Spleen (tissue), 7 donors: Measurements from ENCODE around the gene PLEKHG1.

ENCODE experiments used
- CTCF ChIP-seq, 11 experiments: fragments of 200-600 bp in 7 of 11; fragments of 450-650 bp in 4 of 11; sonication (generic) in 4 of 11; IDR thresholded peaks in 8 of 11; conservative IDR thresholded peaks in 3 of 11; 1 replicate in 7 of 11; 2 replicates in 4 of 11; pipeline versions ENCODE4 v1.4.0 to v1.8.0; 2016 to 2021; ENCODE audit warnings: antibody characterized with exemption in 11 of 11, inconsistent platforms in 4 of 11, mild to moderate bottlenecking in 1 of 11
- POLR2A ChIP-seq, 3 donors: fragments of 450-650 bp; IDR thresholded peaks; one replicate each; pipeline ENCODE4 v1.5.1; 2017; ENCODE audit warnings: antibody characterized with exemption in 3 of 3, mild to moderate bottlenecking in 1 of 3
- POLR2AphosphoS5 ChIP-seq, 3 donors: sonication (generic); formaldehyde crosslinking; IDR thresholded peaks; one replicate each; pipeline ENCODE4 v1.5.1; 2017; ENCODE audit warnings: antibody characterized with exemption in 3 of 3
- donor health status: DM: no; HTN: no; CAD: no; lungs with moderate emphysema.
- donor health status: DM: no; HTN: no; CAD: no.
- donor health status: DM: no; HTN: no; CAD: no.

- TF ChIP-seq CTCF (IDR thresholded peaks at IDR 0.05 in 8 of 11, conservative IDR thresholded peaks at IDR 0.05 in 3 of 11) (no peak), POLR2A (IDR thresholded peaks at IDR 0.05) (no peak), POLR2AphosphoS5 (IDR thresholded peaks at IDR 0.05) (no peak)
Measured at GRCh38 chr6:150588888-150589499, 10.7 kb upstream of the PLEKHG1 start.
